HepG2 (cell line): ENCODE measurements around the gene ANAPC1. TPM values are rescaled to one million over a fixed set of nuclear protein-coding genes. Genes with fewer than 3 reads are reported as not detected.

Experiments used
- AKAP8 ChIP-seq: sonication (generic); formaldehyde crosslinking; IDR thresholded peaks from 2 replicates; pipeline ENCODE4 v1.5.1; 2020; ENCODE audit warnings: mild to moderate bottlenecking, missing genetic modification reagents
- ATF7 ChIP-seq, 2 experiments: fragments of 450-650 bp in 1 of 2; sonication (generic) in 1 of 2; formaldehyde crosslinking in 1 of 2; IDR thresholded peaks; 2 replicates each; pipeline versions ENCODE4 v1.4.0 to v1.6.1; 2016 to 2020; ENCODE audit warnings: antibody characterized with exemption in 1 of 2, mild to moderate bottlenecking in 1 of 2, missing genetic modification reagents in 1 of 2
- ELF3 ChIP-seq: IDR thresholded peaks from 2 replicates; pipeline ENCODE4 v1.6.1; 2016; ENCODE audit warnings: missing genetic modification reagents, missing compliant biosample characterization
- FOXP1 ChIP-seq, 2 experiments: fragments of 450-650 bp in 1 of 2; IDR thresholded peaks; 2 replicates each; pipeline ENCODE4 v1.6.1; 2017 to 2018; ENCODE audit warnings: antibody characterized with exemption in 1 of 2
- GMEB2 ChIP-seq: IDR thresholded peaks from 2 replicates; pipeline ENCODE4 v1.6.1; 2016; ENCODE audit warnings: missing biosample characterization, missing genetic modification reagents, low read depth
- MIER2 ChIP-seq: IDR thresholded peaks from 2 replicates; pipeline ENCODE4 v1.6.1; 2016; ENCODE audit warnings: missing biosample characterization, missing genetic modification reagents
- NFRKB ChIP-seq: fragments of 450-650 bp; IDR thresholded peaks from 2 replicates; pipeline ENCODE4 v1.6.1; 2017
- RFXAP ChIP-seq: sonication (generic); formaldehyde crosslinking; IDR thresholded peaks from 2 replicates; pipeline ENCODE4 v1.4.0; 2020; ENCODE audit warnings: missing genetic modification reagents, borderline replicate concordance
- SMAD3 ChIP-seq: sonication (generic); formaldehyde crosslinking; IDR thresholded peaks from 2 replicates; pipeline ENCODE4 v1.4.0; 2020; ENCODE audit warnings: missing genetic modification reagents
- SOX5 ChIP-seq: IDR thresholded peaks from 2 replicates; pipeline ENCODE4 v1.6.1; 2016; ENCODE audit warnings: borderline replicate concordance
- SP1 ChIP-seq, 2 experiments: fragments of 450-650 bp in 1 of 2; sonication (generic) in 1 of 2; formaldehyde crosslinking in 1 of 2; IDR thresholded peaks; 2 replicates each; pipeline versions ENCODE4 v1.4.0 to v1.6.1; 2016 to 2020; ENCODE audit warnings: missing genetic modification reagents in 1 of 2
- SRSF9 ChIP-seq: fragments of 200-400 bp; formaldehyde crosslinking; IDR thresholded peaks from 2 replicates; pipeline ENCODE4 v1.6.1; 2018; ENCODE audit warnings: borderline replicate concordance, mild to moderate bottlenecking, low read depth, low read length; ENCODE audit not compliant: insufficient read depth, poor library complexity, severe bottlenecking
- THRA ChIP-seq: sonication (generic); formaldehyde crosslinking; IDR thresholded peaks from 2 replicates; pipeline ENCODE4 v1.4.0; 2020; ENCODE audit warnings: missing genetic modification reagents, borderline replicate concordance
- TP53 ChIP-seq: sonication (generic); formaldehyde crosslinking; conservative IDR thresholded peaks from 2 replicates; pipeline ENCODE4 v1.4.0; 2020; ENCODE audit warnings: missing genetic modification reagents
- XRCC5 ChIP-seq: fragments of 200-400 bp; formaldehyde crosslinking; optimal IDR thresholded peaks from 2 replicates; pipeline ENCODE3; 2017; ENCODE audit warnings: mild to moderate bottlenecking, low read length
- YEATS2 ChIP-seq: sonication (generic); formaldehyde crosslinking; IDR thresholded peaks from 2 replicates; pipeline ENCODE4 v1.4.0; 2020; ENCODE audit warnings: missing genetic modification reagents, borderline replicate concordance
- ZEB1 ChIP-seq: IDR thresholded peaks from 2 replicates; pipeline ENCODE4 v1.6.1; 2012; ENCODE audit warnings: mild to moderate bottlenecking, low read depth, inconsistent platforms; ENCODE audit not compliant: insufficient replicate concordance
- ZNF256 ChIP-seq: sonication (generic); formaldehyde crosslinking; conservative IDR thresholded peaks from 2 replicates; pipeline ENCODE4 v1.4.0; 2020; ENCODE audit warnings: missing genetic modification reagents
- ZNF484 ChIP-seq: sonication (generic); formaldehyde crosslinking; IDR thresholded peaks from 2 replicates; pipeline ENCODE4 v1.5.1; 2020; ENCODE audit warnings: mild to moderate bottlenecking, low read depth, missing genetic modification reagents, borderline replicate concordance
- ZNF605 ChIP-seq: sonication (generic); formaldehyde crosslinking; IDR thresholded peaks from 2 replicates; pipeline ENCODE4 v1.8.0; 2022; ENCODE audit warnings: mild to moderate bottlenecking, missing genetic modification reagents
- ZNF644 ChIP-seq: IDR thresholded peaks from 2 replicates; pipeline ENCODE4 v1.6.1; 2016; ENCODE audit warnings: low read depth
- ZNF777 ChIP-seq: sonication (generic); formaldehyde crosslinking; IDR thresholded peaks from 2 replicates; pipeline ENCODE4 v1.4.0; 2020; ENCODE audit warnings: missing genetic modification reagents
- polyA plus RNA-seq, 8 experiments: library from polyadenylated mRNA; depleted of rRNA in 3 of 8; stranded (reverse) in 7 of 8; unstranded in 1 of 8; fragments of >200 nt; fragmentation: Illumina TruSeq in 4 of 8; extraction: Trizol in 4 of 8; gene quantifications; 2 replicates each; pipeline versions ENCODE4 v1.2.1 to v1.2.3, GENCODE V29; 2011 to 2016; ENCODE audit warnings: low read depth in 4 of 8, missing spikeins in 1 of 8, mixed read lengths in 1 of 8; ENCODE audit not compliant: insufficient read depth in 1 of 8
- total RNA-seq, 5 experiments: library from RNA; depleted of rRNA; stranded (reverse); fragments of >200 nt; fragmentation: Illumina TruSeq; extraction: Trizol; gene quantifications; 2 replicates each; pipeline ENCODE4 v1.2.3, GENCODE V29; 2016; ENCODE audit warnings: low read depth in 1 of 5
- TF ChIP-seq, protein P1 (sequence below): sonication (generic); formaldehyde crosslinking; IDR thresholded peaks from 2 replicates; pipeline ENCODE4 v1.4.0; 2020; ENCODE audit warnings: missing genetic modification reagents, borderline replicate concordance
- TF ChIP-seq, protein P2 (sequence below): sonication (generic); formaldehyde crosslinking; conservative IDR thresholded peaks from 2 replicates; pipeline ENCODE4 v1.4.0; 2020; ENCODE audit warnings: missing genetic modification reagents

ANAPC1 gene
- total and polyA plus RNA-seq, 2 of the 13 experiments (the other 11 are each of a cell fraction or from before 2014, with no cell fraction given): 50.0 to 89.7 TPM

DNA sequence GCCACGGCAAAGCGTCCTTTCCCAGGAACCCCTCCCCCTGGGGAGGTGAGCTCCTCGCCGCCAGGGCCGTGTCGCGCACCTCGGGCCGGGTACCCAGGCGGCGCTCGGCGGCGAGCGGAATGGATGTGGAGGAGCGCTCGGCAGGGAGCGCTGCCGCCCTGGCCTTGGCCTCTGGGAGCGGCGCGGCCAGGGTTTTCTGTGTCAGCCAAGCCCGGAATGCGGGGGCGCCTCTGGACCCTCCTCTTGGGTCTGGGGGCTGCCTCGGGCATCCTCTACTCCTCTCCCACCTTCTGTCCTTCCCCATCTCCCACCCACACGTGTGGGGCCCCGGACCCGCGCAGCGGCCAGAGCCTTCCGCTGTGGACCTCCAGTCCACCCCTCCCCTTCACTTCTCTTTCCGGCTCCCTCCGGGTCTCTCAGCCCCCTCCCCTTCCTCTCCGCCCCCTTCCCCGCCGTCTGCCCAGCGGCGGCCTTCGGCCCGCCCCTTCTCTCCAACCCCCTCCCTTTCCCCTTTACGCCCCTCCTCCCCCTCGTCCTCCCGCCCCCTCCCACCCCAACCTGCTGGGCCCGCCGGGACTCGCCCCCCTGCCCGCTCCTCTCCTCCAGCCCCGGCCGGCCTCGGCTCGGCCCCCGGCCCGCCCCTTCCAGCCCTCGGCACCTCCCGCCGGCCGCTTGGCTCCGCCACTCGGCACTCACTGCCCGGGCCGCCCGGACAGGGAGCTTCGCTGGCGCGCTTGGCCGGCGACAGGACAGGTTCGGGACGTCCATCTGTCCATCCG lies 14.1 kb upstream of the ANAPC1 start, which contains the start of gene MERTK (continued):
- TF ChIP-seq GMEB2 (no peak), SOX5 (CRISPR knock-in tag) (peak; percentile 76), SRSF9 (no peak), FOXP1 (IDR thresholded peaks at IDR 0.05) (no peak), FOXP1 (CRISPR knock-in tag; IDR thresholded peaks at IDR 0.05) (no peak), AKAP8 (CRISPR knock-in tag) (peak; percentile 86; the same call in 1 of the 2 replicates), XRCC5 (peak; percentile 97), RFXAP (CRISPR knock-in tag) (peak; percentile 81; the same call in 1 of the 2 replicates), ZNF644 (CRISPR knock-in tag) (peak; percentile 64; the same call in 1 of the 2 replicates), ZNF484 (CRISPR knock-in tag) (no peak), ZNF605 (CRISPR knock-in tag) (peak; percentile 62; the same call in 1 of the 2 replicates), NFRKB (no peak), ZEB1 (no peak), ZNF777 (CRISPR knock-in tag) (no peak), TP53 (CRISPR knock-in tag) (0 out of 2 replicates have a peak, but pooled peaks have one; percentile 65), ZNF256 (CRISPR knock-in tag) (no peak; the same call in 1 of the 2 replicates), ATF7 (IDR thresholded peaks at IDR 0.05) (no peak), ATF7 (CRISPR knock-in tag; IDR thresholded peaks at IDR 0.05) (no peak), MIER2 (CRISPR knock-in tag) (peak; percentile 73; the same call in 1 of the 2 replicates), YEATS2 (CRISPR knock-in tag) (peak; percentile 50; the same call in 1 of the 2 replicates), SMAD3 (CRISPR knock-in tag) (peak; percentile 87), SP1 (IDR thresholded peaks at IDR 0.05) (no peak), SP1 (CRISPR knock-in tag; IDR thresholded peaks at IDR 0.05) (peak; percentile 62; the same call in 1 of the 2 replicates), THRA (CRISPR knock-in tag) (no peak; the same call in 1 of the 2 replicates), ELF3 (CRISPR knock-in tag) (peak; percentile 78)
- TF ChIP-seq, protein P1, sequence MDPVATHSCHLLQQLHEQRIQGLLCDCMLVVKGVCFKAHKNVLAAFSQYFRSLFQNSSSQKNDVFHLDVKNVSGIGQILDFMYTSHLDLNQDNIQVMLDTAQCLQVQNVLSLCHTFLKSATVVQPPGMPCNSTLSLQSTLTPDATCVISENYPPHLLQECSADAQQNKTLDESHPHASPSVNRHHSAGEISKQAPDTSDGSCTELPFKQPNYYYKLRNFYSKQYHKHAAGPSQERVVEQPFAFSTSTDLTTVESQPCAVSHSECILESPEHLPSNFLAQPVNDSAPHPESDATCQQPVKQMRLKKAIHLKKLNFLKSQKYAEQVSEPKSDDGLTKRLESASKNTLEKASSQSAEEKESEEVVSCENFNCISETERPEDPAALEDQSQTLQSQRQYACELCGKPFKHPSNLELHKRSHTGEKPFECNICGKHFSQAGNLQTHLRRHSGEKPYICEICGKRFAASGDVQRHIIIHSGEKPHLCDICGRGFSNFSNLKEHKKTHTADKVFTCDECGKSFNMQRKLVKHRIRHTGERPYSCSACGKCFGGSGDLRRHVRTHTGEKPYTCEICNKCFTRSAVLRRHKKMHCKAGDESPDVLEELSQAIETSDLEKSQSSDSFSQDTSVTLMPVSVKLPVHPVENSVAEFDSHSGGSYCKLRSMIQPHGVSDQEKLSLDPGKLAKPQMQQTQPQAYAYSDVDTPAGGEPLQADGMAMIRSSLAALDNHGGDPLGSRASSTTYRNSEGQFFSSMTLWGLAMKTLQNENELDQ (CRISPR knock-in tag): no peak
- TF ChIP-seq, protein P2, sequence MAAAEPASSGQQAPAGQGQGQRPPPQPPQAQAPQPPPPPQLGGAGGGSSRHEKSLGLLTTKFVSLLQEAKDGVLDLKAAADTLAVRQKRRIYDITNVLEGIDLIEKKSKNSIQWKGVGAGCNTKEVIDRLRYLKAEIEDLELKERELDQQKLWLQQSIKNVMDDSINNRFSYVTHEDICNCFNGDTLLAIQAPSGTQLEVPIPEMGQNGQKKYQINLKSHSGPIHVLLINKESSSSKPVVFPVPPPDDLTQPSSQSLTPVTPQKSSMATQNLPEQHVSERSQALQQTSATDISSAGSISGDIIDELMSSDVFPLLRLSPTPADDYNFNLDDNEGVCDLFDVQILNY (CRISPR knock-in tag): peak; percentile 50; the same call in 1 of the 2 replicates
